RWPE2 (cell line): ENCODE measurements around the gene UNC5A.

ENCODE experiments used
- ATAC-seq: fragments of 200-7000 bp; cut with Tn5 transposase; 3 replicates; pipeline ENCODE4 v1.9.1; 2021; ENCODE audit warnings: low read depth
- DNase-seq: peaks from one replicate; pipeline ENCODE4 v3.0.0-alpha.2; 2020; ENCODE audit warnings: low spot score
- H3K27ac ChIP-seq: fragments of 450-650 bp; 2 replicates; pipeline ENCODE4 v1.5.1; 2017; ENCODE audit warnings: mild to moderate bottlenecking; ENCODE audit not compliant: poor library complexity, severe bottlenecking
- H3K27me3 ChIP-seq: fragments of 250-450 bp; sonication (Bioruptor Pico); 2 replicates; pipeline ENCODE4 v1.5.1; 2021; ENCODE audit warnings: mild to moderate bottlenecking, moderate library complexity; ENCODE audit not compliant: insufficient read depth, poor library complexity, severe bottlenecking
- H3K36me3 ChIP-seq: fragments of 250-450 bp; sonication (Bioruptor Pico); 2 replicates; pipeline ENCODE4 v1.5.1; 2020; ENCODE audit warnings: low read depth, mild to moderate bottlenecking, moderate library complexity
- H3K4me1 ChIP-seq: fragments of 250-450 bp; sonication (Bioruptor Pico); 2 replicates; pipeline ENCODE4 v1.5.1; 2021; ENCODE audit warnings: mild to moderate bottlenecking, moderate library complexity; ENCODE audit not compliant: insufficient read depth, poor library complexity, severe bottlenecking
- H3K4me3 ChIP-seq: fragments of 250-450 bp; sonication (Bioruptor Pico); 2 replicates; pipeline ENCODE4 v1.5.1; 2021; ENCODE audit warnings: mild to moderate bottlenecking, moderate library complexity; ENCODE audit not compliant: severe bottlenecking
- H3K9me3 ChIP-seq: fragments of 250-450 bp; sonication (Bioruptor Pico); 2 replicates; pipeline ENCODE4 v1.5.1; 2021; ENCODE audit warnings: mild to moderate bottlenecking, moderate library complexity; ENCODE audit not compliant: severe bottlenecking
- CTCF ChIP-seq: fragments of 450-650 bp; IDR thresholded peaks from one replicate; pipeline ENCODE4 v1.5.1; 2017; ENCODE audit warnings: mild to moderate bottlenecking, moderate library complexity; ENCODE audit not compliant: poor library complexity, severe bottlenecking

The UNC5A gene

GRCh38 chr5:176865964-176866363 lies 55.6 kb downstream of the UNC5A start:
- Histone ChIP-seq H3K27me3 (peaks cover 59% of the 10 kb centered on the region), H3K4me3 (no peak overlapping the region), H3K9me3 (no peaks in the 10 kb centered on the region), H3K27ac (no peak overlapping the region), H3K36me3 (no peaks in the 10 kb centered on the region), H3K4me1 (no peaks in the 10 kb centered on the region)
- DNase-seq (no peak), ATAC-seq (no peak)
- no peak for TF ChIP-seq CTCF

DNA sequence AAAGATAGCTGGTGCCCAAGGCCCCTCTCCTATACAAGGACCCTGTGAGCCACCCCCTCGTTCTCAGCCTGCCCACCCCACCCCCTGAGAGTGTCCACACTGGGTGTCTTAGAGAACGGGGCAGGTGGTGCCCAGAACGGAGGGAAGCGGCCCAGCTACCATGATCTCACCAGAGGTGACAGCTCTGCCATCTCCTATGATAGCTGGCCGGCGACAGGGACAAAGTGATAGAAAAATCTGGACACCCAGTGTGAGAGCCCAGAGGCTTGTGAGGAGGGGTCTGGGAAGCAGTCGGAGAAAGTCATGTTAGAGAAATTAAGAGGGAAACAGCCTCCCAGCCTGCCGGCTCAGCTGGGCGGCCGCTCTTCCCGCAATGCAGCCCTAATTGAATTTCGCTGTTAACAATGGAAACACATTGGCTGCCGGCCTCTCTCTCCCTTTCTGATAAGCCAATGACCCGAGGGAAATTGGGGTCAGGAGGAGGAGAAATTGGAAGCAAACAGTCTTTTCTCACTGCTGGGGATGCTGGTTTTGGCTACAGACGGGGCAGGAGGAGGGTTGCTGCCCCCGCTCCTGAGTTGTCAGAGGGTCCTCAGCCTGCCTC lies 56.5 kb downstream of the UNC5A start:
- ATAC-seq (no peak), DNase-seq (no peak)
- Histone ChIP-seq H3K27me3 (peaks cover 57% of the 10 kb centered on the region), H3K4me3 (no peak overlapping the region), H3K9me3 (no peaks in the 10 kb centered on the region), H3K27ac (no peak overlapping the region), H3K4me1 (no peaks in the 10 kb centered on the region), H3K36me3 (no peaks in the 10 kb centered on the region)
- no peak for TF ChIP-seq CTCF

GRCh38 chr5:176868126-176868525 lies 57.8 kb downstream of the UNC5A start:
- Histone ChIP-seq H3K27ac (no peak overlapping the region), H3K9me3 (no peaks in the 10 kb centered on the region), H3K36me3 (no peaks in the 10 kb centered on the region), H3K4me1 (no peaks in the 10 kb centered on the region), H3K27me3 (peaks cover 44% of the 10 kb centered on the region), H3K4me3 (no peak overlapping the region)
- no peak for TF ChIP-seq CTCF
- ATAC-seq (no peak), DNase-seq (no peak)

GRCh38 chr5:176868731-176869130 lies 58.4 kb downstream of the UNC5A start:
- Histone ChIP-seq H3K4me3 (no peak overlapping the region), H3K27ac (no peak overlapping the region), H3K36me3 (no peaks in the 10 kb centered on the region), H3K27me3 (peaks cover 40% of the 10 kb centered on the region), H3K9me3 (no peaks in the 10 kb centered on the region), H3K4me1 (no peaks in the 10 kb centered on the region)
- TF ChIP-seq CTCF, result no peak
- DNase-seq, result no peak
- no peak for ATAC-seq

- no peak overlapping the region for H3K27ac ChIP-seq
- H3K4me1 ChIP-seq, result no peaks in the 10 kb centered on the region
- no peak overlapping the region for H3K4me3 ChIP-seq
- peaks cover 31% of the 10 kb centered on the region for H3K27me3 ChIP-seq
- ATAC-seq (peak; percentile 21; the same call in 2 of the 3 replicates), DNase-seq (no peak)
- no peaks in the 10 kb centered on the region for H3K9me3 ChIP-seq
- TF ChIP-seq CTCF, result no peak
- H3K36me3 ChIP-seq, result no peaks in the 10 kb centered on the region
Measured at GRCh38 chr5:176869501-176870109, 59.2 kb downstream of the UNC5A start.
